Cerebellar cortex (tissue), 1 donor: ENCODE data around the gene CMSS1.

Experiments
- DNase-seq: peaks from one replicate; pipeline ENCODE4 v3.0.0-alpha.2; 2015; ENCODE audit warnings: low spot score

The CMSS1 gene

DNA sequence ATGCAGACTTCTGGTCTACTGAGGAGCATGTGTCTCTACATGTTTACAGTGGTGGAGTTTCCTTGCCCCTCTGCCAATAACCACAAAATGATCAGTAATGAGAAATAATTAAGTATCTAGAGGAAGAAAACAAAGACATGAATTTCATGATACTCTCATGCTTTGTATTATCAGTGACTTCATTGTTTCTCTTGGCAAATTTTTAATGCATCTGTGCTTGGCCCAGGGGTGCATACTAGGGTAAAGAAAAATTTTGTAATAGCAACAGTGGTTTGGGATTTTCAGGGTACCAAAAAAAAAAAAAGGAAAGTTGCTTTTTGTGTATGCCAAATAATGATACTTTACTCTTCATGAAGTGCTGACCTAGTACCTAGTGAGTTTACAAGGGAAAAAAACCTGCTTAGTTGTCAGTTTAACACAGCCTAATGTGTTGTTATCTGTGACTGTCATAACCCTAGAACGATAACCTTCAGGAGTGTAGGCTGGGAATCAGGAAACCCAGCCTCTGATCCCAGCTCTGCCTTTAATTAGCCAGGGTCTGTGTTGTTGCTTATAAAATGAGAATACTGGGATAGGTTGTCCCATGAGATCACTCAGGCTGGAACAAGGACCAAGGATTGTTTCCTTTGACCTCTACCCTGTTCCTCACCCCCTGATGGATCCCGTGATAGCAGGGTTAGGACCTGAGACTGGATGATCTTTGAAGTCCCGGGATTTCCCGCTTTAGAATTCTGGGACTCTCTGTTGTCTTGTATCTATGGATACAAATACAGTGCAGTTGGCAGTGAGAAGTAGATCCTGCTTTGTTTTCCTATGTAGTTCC lies 117.5 kb downstream of the CMSS1 start:
- no peak for DNase-seq

DNA sequence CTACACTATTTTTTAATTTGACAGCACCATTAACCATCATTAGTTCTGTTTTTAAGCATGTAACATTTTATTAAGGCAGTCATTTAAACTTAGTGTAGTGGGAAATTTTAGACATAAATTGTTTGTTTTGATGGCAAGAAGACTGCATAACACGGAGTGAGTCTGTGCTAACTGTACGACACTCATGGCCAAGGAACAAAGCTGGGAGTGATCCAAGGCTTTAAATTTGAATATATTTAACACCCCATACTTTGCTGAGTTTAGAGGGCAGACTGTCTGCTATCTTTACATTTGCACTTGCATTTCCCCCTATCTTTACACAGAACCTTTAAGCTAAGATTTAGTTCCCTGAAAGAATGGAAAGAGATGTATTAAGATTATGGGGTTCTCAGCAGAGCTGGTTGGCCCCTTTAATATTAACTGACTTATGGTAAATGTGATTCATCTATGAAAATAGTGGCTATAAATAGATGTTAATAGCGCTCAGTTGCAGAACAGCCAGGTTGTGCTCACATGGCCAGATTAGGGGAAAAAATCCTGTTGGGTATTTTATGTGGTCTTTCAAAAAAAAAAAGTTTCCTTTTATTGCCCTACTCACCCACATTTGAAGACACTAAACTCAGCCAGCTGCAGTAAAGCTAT lies 120.7 kb downstream of the CMSS1 start:
- DNase-seq = no peak

DNA sequence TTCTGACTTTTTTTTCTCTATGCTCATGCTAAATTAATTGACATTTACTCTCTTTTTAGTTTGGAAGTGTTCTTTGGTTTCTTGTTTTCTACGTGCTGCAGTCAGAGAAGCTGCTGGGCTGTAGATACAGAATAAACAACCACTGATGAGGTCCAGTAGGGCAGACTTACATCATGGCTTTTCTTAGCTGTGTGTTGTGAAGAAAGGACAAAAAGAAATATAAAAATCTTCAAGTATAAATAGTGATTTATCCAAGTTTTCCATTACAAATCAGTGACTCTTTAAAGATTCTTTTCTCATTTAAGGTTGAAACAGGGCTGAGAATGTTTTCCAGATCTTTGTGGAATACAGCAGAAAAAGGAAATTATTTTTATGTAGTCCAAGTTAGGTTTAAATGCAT lies 122.2 kb downstream of the CMSS1 start:
- DNase-seq = no peak

DNA sequence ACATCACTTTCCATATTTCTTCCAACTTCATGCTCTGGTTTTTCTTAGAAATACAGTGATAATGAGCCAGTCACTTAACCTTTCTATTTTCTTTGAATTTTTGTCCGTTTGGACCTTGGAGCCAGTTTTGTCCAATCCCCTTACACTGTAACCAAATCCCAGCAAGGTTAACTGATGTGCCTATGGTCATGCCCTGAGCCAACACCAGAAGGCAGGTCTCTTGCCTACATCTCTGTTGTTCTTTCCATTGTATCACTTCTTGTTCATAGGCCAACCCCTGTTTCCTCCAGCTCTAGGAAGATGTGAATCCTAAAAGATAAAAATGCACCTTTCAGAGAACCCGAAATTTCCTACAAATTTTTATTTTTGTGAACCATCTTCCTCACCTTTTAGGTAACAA lies 122.7 kb downstream of the CMSS1 start:
- no peak for DNase-seq

DNA sequence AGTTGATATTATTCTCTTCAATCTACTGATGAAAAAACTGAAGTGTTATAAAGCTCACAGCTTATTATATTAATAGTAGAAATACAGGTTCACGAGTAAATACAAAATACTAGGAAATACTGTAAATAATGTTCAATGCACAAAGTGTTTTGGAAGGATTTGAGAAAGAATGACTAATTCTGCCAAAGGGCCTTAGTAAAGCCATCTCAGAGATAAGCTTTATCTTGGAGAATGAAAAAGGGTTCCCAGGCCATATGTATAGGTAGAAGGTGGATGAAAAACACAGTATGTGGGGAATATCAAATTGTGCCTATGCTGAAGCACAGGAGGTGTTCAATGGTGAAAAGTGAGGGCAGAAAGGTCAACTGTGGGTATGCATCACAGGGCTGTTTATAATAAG lies 123.5 kb downstream of the CMSS1 start:
- DNase-seq = no peak

DNA sequence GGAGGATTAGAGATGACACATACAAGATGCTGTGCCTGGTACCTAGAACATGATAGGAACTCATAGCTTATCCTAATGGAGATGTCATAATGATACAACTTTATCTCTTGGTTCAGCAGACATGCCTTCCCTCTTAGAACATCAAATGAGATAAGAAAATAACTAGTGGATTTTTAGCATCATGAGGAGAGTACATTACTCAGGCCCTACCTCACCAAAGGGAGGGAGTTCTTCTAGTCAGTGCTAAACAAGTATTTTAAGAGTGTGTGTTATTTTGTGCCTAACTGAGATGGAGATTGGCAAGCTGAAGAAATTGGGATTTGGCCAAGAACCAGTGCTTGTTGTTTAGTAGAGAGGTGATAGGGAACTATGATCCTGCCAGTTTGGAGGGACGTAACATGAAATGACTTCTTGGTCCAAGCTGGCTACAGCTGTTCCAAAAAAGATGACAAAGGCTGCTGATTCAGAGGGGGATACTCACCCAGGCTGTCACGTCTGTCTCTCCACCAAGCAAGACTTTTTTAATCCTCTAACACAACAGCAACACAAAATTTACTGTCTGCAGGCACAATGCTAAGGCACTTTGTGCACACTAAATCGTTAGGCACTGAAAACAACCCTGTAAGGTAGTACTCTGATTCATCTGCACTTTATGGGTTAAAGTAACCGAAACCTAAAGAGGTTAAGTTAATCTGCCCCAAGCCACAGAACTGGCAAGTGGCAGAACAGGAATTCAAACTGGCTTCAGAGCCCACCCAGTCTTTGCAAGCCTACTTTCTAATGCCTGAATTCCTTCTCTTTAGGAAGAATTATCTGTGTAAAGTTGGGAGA lies 126.5 kb downstream of the CMSS1 start:
- no peak for DNase-seq

DNA sequence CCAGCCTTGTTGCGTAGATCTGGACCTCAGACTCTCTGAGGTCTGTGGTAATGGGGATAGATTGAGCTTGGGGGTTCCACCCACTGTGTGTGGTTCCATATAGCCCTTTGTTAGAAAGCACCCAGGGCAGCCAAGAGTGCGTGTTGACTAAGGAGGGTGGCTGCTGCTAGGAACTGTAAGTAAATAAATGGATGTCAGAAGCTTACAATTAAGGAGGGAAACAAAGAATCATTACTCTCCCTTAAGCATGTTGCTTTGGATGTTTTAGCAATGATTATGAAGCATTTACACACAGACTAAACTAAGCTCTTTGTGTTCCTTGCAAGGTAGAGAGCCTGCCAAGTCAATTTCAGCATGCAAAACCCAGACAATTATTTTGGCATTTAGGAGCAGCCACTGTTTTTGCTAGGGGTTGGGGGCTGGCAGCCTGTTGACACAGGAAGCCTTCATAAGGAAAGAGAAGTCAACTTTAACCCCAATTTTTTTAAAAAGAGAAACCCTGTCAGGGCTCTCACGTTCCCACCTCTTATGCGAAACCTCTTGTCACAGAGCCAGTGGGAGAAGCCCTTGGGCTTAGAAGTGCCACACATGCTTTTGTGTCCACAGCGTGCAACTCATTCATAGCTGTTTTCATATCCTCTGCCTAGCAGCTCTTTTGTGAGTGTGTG lies 127.8 kb downstream of the CMSS1 start:
- DNase-seq = no peak

DNA sequence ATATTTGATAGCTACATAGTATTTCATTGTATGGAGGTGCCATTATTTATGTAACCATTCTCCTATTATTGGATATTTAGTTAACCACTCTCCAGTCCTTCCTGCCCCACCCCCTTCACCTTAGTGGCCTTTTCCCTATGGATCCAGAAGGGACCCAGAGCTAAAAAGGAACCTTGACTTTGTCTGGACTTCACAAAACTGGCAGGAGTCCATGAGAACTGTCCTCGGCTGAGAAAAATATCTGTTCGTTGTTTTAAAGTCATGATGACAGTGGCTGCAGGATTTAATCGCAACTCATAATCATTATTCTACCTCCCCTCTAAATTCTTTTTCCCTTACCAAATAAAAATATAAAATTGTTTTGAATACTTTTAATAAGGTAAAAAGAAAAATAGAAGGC lies 129.7 kb downstream of the CMSS1 start:
- DNase-seq = no peak

DNA sequence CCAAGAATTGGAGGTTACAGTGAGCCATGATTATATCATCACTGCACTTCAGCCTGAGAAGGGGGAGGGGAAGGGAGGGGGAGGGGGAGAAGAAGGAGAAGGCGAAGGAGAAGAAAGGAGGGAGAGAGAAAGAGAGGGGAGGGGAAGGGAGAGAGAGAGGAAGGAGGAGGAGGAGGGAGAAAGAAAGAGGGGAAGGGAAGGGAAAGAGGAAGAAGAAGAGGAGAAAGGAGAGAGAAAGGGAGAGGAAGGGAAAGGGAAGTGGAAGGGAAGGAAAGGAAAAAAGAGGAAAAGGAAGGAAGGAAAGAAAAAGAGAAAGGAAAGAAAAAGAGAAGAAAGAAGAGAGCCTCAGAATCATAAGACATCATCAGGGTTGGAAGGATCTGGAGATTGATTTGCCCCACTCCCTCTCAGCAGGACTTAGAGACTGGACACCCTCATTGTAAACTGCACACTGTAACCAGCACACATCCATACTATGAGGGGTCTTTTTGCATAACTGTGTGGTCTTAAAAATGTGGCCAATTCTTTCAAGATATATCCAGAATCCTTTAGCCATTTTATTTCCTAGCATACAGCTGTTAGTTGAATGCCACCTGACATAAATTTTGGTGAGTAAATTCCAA lies 130.9 kb downstream of the CMSS1 start:
- DNase-seq = no peak

DNA sequence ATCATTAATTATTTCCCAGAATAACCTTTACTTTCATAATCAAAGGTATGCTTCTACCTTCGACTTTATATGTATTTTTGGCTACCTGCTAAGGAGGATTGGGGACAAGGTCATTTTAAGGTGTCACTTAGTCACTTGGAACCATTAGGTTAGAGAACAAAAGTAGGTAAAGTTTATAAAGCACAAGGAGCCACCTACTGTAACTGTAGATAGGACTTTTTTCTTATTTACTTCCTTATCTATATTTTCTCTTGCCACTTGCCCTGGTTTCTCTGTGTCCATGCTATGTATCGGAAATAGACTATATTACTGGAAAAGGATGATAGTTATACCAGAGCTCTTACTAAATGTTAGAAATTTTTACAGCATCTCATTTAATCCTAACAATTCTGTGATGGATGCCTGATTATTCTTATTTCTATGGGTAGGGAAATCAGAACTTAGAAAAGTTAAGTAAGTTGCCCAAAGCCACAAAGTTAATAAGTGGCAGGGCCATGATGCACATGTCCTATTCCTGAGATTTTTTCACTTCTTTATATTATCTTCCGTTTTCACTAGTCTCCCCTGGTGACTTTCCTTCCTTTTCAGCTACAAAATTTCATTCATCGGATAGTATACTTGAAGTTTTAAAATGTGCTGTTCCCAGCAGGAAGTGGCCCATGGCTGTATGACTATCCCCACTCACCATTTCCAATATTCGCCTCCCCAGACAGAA lies 132.5 kb downstream of the CMSS1 start:
- no peak for DNase-seq

DNA sequence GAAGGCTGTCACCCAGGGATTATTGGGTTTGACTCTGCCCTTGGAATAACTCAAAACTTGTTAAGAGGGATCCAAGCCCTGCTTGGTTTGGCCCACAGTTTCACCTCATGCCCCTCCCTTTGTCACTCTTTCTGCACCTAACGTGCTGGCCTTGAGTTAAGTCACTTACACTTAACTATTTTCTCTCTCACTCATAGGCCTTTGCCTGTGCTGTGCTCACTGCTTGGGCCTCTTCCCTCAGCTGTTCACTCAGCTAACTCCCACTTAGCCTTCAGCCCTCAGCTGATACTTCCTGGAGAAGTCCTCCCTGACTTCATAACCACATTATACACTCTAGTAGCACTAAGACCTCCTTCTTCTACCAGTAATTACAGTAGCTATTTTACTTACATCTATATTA lies 133.3 kb downstream of the CMSS1 start:
- no peak for DNase-seq

DNA sequence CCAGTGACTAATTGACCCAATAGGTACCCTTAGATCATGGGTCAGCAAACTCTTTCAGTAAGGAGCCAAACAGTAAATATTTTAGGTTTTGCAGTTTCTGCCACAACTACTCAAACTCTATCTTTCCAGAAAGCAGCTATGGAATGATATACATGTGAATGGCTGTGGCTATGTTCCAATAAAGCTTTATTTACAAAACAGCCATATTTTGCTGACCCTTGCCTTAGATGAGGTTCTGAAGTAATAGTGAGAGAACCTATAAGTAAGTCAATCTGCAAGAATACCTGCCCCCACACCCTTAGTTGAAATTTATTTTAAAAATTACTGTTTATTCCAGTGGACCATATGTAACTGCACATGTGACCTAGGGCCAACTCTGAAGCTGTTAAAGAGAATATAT lies 134.0 kb downstream of the CMSS1 start:
- no peak for DNase-seq

DNA sequence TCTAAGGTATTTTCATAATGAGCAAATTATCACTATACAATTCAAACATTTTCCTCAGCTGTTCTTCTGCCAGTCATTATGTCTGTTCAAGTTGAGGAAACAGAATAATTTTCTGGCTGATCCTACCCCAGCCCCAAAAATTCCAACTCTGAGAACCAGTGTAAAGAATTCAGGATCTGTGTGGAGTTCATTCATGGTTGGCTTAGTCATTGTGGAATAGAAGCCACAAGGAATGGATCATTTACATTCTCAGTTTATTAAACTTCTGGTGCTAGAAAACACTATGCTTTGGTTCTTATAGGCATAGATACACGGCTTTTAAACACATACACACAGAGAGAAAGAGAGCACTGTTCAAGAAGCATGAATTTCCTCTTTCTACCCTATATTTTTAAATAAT lies 134.6 kb downstream of the CMSS1 start:
- DNase-seq = no peak

DNA sequence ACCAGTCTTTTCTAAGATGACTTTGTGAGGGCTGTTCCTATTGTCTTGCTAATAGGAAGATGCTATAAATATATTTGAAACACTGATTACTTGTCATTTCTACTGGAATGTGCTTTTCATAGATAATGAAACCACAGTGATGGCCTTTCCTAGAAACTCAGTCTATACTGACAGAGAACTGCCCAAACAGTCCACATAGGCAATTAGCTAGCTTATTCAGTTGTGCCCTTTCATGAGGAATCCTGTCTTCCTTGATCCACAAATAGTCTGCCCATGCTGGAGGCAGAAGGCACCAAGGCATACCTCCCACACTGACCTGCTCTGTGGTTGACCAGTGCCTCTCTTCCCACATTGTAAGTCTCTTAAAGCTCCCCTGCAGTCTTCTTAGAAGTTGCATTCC lies 135.9 kb downstream of the CMSS1 start:
- DNase-seq = no peak

DNA sequence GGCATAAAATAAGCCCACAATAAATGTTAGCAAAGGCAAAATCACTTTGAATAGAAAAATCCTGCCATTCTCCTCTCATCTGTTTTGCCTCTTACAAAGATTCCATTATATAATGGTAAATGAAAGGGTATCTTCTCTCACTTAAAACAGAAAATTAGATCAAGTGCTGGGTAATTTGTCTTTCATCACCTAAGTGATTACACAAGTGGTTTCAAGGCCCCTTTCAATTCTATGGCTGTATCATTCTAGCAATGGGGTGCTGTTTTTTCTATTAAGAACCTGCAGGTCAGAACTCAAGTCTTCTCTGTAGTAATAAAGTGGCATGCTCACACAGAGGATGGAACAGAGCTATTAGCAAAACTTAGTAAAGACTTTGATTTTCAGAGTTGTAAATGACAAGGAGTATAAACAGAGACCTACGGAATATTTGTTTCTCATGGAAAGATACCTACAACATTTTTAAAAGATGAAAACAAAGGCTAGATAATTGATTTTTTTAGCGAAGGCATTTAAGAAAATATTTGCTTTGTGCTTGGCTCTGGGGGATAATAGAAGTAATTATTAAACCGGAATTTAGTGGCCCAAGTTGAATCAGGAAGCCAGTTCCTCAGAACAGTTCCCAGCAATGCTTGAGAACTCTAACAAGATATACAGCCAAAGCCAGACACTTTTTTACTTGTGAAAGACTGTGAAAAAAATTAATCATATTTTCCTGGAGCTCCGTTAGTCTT lies 137.4 kb downstream of the CMSS1 start:
- no peak for DNase-seq

DNA sequence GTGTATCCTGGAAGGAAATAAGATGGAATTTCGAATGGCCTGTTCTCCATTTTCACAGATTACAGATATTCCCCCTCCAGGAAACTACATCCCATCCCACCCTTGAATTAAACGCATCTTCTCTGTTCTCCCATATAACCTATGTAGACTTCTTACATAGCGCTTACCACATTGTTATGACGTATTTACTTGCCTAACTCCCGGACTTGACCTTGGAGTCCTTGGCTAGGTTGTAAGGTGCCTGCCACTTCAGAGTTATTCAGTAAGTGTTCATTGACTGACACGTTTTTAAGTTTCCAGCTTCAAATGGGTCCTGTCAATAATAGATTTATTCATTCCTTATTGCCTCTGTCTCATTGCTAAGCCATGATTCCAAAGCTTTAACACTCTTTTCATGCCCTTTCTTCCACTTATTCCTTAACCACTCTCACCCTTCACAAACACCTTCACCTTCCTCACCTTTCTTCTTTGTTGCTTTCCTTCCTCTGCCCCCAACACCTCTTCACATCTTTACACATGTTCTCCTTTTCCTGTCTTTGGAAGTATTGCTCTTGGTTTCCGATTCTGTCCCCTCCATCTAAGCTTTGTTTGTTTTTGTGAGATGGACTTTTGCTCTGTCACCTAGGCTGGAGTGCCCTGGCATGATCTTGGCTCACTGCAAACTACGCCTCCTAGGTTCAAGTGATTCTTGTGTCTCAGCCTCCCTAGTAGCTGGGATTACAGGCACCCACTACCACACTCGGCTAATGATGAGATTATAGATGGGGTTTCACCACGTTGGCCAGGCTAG lies 138.3 kb downstream of the CMSS1 start:
- no peak for DNase-seq

DNA sequence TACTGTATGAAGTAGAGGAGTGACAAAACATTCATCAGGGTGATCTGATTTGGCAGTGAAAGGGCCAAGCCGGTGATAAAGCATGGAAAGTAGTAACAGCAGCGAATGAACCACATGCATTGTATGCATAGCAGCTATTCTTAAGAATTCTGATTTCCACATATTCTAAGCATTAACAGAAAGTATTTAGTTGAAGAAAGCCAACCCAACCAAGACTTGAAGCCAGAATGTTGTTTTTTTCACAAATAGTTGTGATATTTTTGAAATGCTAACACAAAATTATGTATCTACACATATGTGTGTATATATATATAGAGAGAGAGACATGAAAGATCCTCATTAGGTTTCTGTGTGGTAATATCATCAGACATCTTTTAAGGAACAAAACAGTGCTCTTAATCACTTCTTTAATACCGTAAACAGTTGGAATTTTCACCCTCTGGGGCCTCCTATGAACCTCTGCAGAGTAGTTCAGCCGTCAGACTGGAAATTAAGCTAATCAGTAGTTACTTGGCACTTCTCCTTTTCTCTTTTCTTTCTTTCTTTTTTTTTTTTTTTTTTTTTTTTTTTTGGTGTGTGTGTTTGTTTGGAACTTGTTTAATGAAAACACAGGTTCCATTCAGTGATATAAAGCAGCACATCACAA lies 139.6 kb downstream of the CMSS1 start:
- DNase-seq = no peak

DNA sequence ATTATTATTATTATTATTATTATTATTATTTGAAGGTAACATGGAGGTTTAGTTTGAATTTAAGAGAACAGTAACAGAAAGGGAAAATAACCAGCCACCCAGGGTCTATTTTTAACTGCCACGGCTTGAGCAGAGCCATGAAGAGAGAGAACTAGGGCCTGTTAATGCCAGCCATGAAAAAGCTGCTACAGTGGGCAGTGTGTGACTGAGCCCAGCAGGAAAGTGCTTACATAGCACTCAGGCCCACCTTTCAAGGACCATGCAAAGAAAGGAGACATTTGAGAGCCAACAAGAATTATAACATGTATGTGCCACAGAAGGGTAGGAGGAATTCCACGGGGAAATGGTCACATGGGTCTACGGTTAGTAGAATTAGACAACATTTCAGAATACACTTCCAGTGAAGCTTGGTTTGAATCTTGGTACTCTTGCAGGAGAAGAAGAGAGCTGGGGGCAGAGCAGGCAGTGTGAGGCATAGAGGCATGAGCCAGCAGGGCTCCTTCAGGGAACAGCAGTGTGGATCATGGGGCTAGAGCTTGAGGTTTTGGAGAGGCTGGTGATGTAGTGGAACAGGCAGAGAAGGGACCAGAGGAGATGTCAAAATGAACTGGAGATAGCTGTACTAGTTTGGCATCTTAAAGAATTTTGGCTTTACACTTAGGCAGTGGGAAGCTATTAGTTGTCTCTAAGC lies 140.7 kb downstream of the CMSS1 start:
- no peak for DNase-seq
